ENCODE measurements around the gene BRMS1L. TPM values are rescaled to one million over a fixed set of nuclear protein-coding genes. Genes with fewer than 3 reads are reported as not detected.

The BRMS1L gene
- total and polyA plus RNA-seq, 3 donors from 2014 or later, result 7.6 to 11.8 (median 8.4) TPM

DNA sequence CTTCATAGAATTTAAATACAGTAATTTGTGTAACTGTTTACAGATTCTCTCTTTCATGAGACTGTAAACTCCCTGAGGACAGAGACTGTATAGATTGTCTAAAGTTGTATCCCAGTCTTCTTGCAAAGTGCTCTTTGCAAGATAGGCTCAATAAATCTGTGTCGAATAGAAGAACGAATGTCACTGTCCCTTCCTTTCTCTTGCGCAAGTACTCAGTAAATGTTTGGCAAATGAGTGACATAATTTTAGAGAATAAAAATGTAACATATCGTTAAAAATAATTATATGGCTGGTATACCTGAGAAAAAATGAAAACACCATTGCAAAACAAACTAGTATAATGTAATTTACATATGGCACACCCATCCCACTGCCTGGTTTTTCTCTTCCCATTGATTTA lies 15.2 kb upstream of the BRMS1L start:
- Histone ChIP-seq H3K27me3 (no peaks in the 10 kb centered on the region), H3K4me1 (peaks cover 8% of the 10 kb centered on the region), H3K9me3 (no peaks in the 10 kb centered on the region), H3K36me3 (ENCODE audit: low read depth, missing control alignments) (no peaks in the 10 kb centered on the region), H3K27ac (no peak overlapping the region), H3K4me3 (no peak overlapping the region)
- WGBS, 2 donors, result 86 to 96% methylated on average over 4 of the region's 4 CpGs
- intact Hi-C loops (cut with DNase I; ENCODE audit: low total_unique reads), result no loop called here
- TF ChIP-seq, protein P1, sequence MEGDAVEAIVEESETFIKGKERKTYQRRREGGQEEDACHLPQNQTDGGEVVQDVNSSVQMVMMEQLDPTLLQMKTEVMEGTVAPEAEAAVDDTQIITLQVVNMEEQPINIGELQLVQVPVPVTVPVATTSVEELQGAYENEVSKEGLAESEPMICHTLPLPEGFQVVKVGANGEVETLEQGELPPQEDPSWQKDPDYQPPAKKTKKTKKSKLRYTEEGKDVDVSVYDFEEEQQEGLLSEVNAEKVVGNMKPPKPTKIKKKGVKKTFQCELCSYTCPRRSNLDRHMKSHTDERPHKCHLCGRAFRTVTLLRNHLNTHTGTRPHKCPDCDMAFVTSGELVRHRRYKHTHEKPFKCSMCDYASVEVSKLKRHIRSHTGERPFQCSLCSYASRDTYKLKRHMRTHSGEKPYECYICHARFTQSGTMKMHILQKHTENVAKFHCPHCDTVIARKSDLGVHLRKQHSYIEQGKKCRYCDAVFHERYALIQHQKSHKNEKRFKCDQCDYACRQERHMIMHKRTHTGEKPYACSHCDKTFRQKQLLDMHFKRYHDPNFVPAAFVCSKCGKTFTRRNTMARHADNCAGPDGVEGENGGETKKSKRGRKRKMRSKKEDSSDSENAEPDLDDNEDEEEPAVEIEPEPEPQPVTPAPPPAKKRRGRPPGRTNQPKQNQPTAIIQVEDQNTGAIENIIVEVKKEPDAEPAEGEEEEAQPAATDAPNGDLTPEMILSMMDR (IDR thresholded peaks at IDR 0.05), result no peak
- TF ChIP-seq POLR2A (IDR thresholded peaks at IDR 0.05), result no peak
- no peak for DNase-seq

DNA sequence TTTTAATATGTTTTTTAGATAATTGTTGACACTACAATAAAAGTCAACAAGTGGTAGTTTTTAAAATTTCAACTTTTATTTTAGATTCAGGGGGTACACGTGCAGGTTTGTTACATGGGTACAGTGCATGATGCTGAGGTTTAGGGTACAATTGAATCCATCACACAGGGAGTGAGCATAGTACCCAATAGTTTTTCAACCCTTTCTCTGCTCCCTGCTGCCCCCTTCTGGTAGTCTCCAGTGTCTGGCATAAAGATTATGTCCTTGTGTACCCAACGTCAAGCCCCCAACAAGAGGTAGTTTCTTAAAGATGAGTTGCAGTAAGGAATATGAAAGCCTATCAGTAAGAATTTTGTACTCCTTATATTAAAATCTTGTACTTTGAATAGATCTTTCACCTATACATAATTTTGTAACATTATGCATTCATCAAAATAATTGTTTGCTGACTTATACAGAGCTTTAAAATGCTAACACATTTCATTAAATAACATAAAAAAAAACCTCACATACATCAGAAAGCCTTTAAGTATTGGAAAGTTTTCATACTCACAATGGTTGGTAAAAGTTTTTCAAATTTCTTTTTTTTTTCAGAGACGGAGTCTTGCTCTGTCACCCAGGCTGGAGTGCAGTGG lies 11.7 kb upstream of the BRMS1L start:
- no peaks in the 10 kb centered on the region for H3K27me3 ChIP-seq
- H3K27ac ChIP-seq, result no peak overlapping the region
- H3K9me3 ChIP-seq, result no peaks in the 10 kb centered on the region
- TF ChIP-seq, protein P1 (IDR thresholded peaks at IDR 0.05), result peak; percentile 32 to 57 (median 43)
- no peak for TF ChIP-seq POLR2A (IDR thresholded peaks at IDR 0.05)
- H3K4me1 ChIP-seq, result no peaks in the 10 kb centered on the region
- peak; percentile 72 for DNase-seq
- intact Hi-C loops (cut with DNase I; ENCODE audit: low total_unique reads), result no loop called here
- WGBS, 2 donors, result 41 to 44% methylated on average over 3 of the region's 3 CpGs
- H3K4me3 ChIP-seq, result no peak overlapping the region
- no peaks in the 10 kb centered on the region for H3K36me3 ChIP-seq (ENCODE audit: low read depth, missing control alignments)

DNA sequence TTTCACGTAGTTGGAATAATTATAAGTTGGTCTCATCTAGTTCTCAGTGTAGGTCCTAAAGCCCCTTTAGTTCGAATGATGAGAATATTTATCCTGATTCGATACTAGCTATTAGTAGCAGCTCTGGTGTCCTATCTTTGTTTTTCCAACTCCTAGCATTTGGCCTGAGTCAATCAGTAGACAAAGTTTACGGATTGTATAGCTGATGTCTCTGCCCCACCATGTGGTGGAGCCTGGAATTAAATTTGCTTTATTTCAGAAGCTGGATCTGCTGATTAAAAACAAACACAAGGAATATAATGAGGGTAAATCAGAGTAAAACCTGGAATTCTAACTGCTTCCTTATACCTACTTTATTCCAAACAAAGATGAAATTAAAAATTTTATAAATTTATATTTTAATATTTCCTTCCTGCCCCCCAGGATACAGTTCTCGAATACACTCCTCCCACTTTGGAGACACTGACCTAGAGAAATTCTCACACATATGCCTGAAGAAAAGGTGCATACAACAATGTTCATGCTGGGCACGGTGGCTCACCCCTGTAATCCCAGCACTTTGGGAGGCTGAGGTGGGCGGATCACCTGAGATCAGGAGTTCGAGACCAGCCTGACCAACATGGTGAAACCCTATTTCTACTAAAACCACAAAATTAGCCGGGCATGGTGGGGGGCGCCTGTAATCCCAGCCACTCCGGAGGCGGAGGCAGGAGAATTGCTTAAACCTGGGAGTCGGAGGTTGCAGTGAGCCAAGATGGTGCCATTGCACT lies 7.6 kb upstream of the BRMS1L start:
- 64 to 68% methylated on average over 13 of the region's 13 CpGs for WGBS, 2 donors
- peaks cover 3% of the 10 kb centered on the region for H3K4me1 ChIP-seq
- H3K36me3 ChIP-seq (ENCODE audit: low read depth, missing control alignments), result no peaks in the 10 kb centered on the region
- no peaks in the 10 kb centered on the region for H3K9me3 ChIP-seq
- H3K4me3 ChIP-seq, result no peak overlapping the region
- TF ChIP-seq, protein P1 (IDR thresholded peaks at IDR 0.05), result peak; percentile 64 to 70 (median 68)
- no peak for TF ChIP-seq POLR2A (IDR thresholded peaks at IDR 0.05)
- peak; percentile 52 for DNase-seq
- H3K27ac ChIP-seq, result no peak overlapping the region
- no peaks in the 10 kb centered on the region for H3K27me3 ChIP-seq
- intact Hi-C loops (cut with DNase I; ENCODE audit: low total_unique reads), result no loop called here

DNA sequence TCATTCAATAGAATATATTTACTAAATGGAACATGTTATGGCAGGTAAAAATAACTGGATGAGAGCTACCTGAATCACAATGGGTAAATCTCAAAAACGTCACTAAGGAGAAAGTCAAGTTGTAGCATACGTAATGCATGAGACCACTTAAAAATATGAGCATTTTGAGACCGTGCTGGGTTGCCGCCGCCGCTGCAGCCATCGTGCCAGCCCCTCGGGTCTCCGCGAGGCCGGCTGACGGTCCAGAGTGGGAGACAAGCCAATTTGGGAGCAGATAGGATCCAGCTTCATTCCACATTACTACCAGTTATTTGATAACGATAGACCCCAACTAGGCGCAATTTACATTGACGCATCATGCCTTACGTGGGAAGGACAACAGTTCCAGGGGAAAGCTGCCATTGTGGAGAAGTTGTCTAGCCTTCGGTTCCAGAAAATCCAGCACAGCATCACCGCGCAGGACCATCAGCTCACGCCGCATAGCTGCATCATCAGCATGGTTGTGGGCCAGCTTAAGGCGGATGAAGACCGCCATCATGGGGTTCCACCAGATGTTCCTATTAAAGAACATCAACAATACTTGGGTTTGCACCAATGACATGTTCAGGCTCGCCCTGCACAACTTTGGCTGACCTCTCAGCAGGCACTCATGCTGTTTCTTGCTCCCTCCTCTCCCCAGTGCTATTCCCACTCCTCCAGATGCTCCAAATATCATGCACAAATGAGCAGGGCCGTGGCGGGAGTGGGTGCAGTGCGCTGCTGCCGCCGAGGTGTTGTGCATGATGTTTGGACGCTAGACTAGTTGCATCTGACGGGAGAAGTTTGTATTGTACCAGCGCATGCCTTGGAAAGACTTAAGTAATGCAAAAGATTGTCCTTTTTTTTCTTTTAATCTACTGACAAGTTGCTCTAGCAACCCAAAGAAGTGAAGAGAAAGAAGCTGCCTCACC lies 6.3 kb upstream of the BRMS1L start:
- intact Hi-C loops (cut with DNase I; ENCODE audit: low total_unique reads), result no loop called here
- H3K36me3 ChIP-seq (ENCODE audit: low read depth, missing control alignments), result no peaks in the 10 kb centered on the region
- H3K4me3 ChIP-seq, result no peak overlapping the region
- TF ChIP-seq POLR2A (IDR thresholded peaks at IDR 0.05), result no peak
- TF ChIP-seq, protein P1 (IDR thresholded peaks at IDR 0.05), result no peak
- H3K27me3 ChIP-seq, result no peaks in the 10 kb centered on the region
- WGBS, 2 donors, result 63 to 75% methylated on average over 32 of the region's 32 CpGs
- H3K4me1 ChIP-seq, result peaks cover 3% of the 10 kb centered on the region
- H3K27ac ChIP-seq, result no peak overlapping the region
- H3K9me3 ChIP-seq, result no peaks in the 10 kb centered on the region
- DNase-seq, result no peak

Data from testis (tissue), 3 donors.